GM11168 (cell line): Measurements from ENCODE around the gene TMEM19.
"Not testable (repeated sequence)": the region's sequence is repeated elsewhere in the genome, so short reads cannot be mapped to it uniquely, and the experiment has no call there.

ENCODE experiments used
- in situ Hi-C: fragments of 300-500 bp; cut with MboI; formaldehyde crosslinking; loops from one replicate; pipeline ENCODE4 v1.12.0; 2022; ENCODE audit warnings: low sequenced_read_pairs; ENCODE audit not compliant: unreplicated experiment

The TMEM19 gene

DNA sequence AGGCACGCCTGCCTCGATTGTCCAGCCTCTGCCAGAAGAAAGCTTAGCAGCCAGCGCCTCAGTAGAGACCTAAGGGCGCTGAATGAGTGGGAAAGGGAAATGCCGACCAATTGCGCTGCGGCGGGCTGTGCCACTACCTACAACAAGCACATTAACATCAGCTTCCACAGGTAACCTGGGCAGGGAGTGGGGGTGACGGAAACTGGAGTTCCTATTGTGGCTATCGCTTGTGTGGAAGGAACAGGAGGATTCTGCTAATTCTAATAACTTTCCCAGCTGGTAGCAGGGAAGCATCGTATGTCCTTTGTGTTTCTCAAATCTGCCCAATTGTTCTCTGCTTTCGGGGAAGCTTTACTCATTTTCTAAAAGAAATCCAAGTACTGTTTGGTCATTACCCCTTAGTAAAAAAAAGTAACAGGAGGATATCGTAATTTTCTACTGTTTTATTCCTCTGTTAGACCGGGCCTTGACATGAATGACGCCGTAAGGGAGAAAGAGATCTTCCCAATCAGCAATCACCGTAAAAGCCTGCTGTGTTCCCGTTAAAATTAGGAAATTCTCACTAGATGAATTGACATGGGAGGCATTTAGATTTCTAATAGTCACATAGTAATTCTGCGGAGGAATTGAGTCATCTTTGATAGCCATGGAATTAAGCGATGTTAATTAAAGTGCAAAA is 21.3 kb upstream of the TMEM19 start:
- in situ Hi-C loops: no loop called here

GRCh38 chr12:71665090-71665463 is 20.8 kb upstream of the TMEM19 start:
- in situ Hi-C loops: no loop called here

DNA sequence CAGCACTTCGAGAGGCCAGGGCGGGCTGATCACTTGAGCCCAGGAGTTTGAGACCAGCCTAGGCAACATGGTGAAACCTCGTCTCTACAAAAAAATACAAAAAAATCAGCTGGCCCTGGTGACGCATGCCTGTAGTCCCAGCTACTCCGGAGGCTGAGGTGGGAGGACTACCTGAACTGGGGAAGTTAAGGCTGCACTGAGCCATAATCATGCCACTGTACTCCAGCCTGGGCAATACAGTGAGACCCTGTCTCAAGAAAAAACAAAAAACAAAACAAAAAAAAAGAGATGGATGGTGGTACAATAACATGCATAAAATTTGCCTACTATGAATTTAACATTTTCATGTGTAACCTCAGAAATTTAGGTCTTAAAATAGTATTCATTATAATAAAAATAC is 19.6 kb upstream of the TMEM19 start:
- in situ Hi-C loops: no loop called here

GRCh38 chr12:71671311-71671710 is 14.6 kb upstream of the TMEM19 start:
- in situ Hi-C loops: no loop called here

GRCh38 chr12:71671816-71672215 is 14.1 kb upstream of the TMEM19 start:
- in situ Hi-C loops: no loop called here

GRCh38 chr12:71682466-71682865 is 3.4 kb upstream of the TMEM19 start:
- in situ Hi-C loops: no loop called here

DNA sequence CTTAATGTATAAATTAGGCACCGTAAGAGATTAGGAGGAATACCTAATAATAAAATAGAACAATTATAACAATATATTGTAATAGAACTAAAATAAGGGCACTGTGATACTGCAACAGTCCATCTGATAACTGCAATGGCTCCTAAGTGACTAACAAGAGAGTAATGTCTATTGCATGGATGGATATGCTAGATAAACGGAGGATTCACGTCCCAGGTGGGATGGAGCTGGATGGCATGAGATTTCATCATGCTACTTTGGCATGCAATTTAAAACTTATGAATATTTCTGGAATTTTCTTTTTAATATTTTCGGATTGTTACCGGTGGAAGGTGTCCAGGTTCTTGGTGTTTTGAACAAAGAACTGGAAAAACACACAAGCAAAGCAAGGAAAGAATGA is 2.2 kb upstream of the TMEM19 start:
- in situ Hi-C loops: no loop called here

DNA sequence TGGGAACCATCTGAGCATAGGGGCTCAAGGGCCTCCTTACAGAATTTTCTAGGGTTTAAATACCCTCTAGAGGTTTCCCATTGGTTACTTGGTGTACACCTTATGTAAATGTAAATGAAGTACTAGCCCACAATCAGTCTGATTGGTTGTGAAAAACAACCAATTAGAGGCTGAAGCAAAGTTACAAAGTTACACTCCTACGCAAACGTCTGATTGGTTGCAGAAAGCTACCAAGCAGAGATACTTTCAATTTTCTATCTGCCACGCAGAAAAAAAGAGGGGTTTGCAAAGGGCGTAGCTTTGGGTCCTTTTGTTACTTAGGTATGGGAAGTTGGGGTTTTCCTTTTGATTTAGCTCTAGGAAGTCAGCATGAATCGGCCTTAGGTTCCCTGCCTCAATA is 1.8 kb upstream of the TMEM19 start:
- in situ Hi-C loops: no loop called here

DNA sequence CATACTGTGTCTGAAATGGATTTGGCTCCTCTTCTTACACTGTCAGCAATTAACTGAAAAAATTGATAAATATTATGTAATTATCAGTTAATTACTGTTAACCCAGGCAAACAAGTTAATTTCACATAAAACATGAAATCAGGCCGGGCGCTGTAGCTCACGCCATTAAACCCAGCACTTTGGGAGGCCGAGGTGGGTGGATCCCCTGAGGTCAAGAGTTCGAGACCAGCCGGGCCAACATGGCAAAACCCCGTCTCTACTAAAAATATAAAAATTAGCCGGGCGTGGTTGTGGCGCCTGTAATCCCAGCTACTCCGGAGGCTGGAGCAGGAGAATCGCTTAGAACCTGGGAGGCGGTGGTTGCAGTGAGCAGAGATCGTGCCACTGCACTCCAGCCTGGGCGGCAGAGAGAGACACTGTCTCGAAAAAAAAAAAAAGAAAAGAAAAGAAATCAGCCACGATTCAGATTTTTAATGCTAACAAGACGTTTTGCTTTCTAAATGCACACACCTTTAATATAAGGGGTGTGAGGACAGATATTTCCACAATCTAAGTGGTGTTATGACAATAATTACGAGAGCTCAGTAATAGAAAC is 473 bp upstream of the TMEM19 start:
- in situ Hi-C loops: no loop called here

GRCh38 chr12:71686658-71687025 is 760 bp downstream of the TMEM19 start:
- in situ Hi-C loops: no loop called here

DNA sequence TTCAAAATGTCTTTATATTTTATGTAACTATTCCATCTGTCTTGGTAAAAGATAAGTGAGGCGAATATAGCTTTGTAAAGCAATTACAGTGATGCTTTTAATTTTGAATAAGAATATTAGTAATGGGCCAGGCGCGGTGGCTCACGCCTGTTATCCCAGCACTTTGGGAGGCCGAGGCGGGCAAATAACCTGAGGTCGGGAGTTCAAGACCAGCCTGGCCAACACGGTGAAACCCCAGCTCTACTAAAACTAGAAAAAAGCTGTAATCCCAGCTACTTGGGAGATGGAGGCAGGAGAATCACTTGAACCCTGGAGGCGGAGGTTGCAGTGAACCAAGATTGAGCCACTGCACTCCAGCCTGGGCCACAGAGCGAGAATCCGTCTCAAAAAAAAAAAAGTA is 1.3 kb downstream of the TMEM19 start:
- in situ Hi-C loops: not testable (repeated sequence)

DNA sequence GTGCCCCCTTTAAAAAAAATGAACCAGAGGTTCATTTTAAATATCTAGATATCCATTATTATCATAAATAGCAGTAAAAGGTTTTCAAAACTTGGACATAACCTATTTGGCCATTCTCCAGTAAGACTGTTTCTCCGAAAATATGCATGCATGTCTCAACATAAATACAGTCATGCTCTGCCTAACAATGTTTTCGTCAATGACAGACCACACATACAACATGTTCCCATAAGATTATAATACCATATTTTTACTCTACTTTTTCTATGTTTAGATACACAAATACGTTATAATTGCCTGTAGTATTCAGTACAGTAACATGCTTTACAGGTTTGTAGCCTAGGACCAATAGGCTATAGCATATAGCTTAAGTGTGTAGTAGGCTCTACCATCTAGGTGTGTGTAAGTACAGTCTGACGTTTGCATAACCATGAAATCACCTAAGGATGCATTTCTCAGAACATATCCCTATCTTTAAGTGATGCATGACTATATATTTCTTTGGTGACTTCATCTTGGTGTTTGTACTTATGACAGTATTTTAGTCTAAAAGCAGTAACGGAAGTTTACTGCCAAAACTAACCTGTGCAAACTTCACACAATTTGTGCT is 3.2 kb downstream of the TMEM19 start:
- in situ Hi-C loops: no loop called here

- in situ Hi-C loops: no loop called here
Observed at GRCh38 chr12:71691504-71692129, 5.7 kb downstream of the TMEM19 start.

DNA sequence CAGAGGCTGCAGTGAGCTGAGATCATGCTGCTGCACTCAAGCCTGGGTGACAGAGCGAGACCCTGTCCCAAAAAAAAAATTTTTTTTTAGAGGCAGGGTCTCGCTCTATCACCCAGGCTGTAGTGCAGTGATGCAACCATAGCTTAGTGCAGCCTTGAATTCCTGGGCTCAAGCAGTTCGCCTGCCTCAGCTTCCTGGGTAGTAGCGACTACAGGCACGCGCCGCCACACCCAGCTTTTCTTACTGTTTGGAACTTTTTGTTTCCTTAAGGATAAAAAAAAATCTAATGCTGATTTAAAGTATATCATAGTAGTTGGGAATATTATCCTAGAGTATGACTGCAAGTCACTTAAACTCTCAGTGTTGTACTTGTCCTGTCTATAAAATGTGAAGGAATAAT is 7.2 kb downstream of the TMEM19 start:
- in situ Hi-C loops: no loop called here

DNA sequence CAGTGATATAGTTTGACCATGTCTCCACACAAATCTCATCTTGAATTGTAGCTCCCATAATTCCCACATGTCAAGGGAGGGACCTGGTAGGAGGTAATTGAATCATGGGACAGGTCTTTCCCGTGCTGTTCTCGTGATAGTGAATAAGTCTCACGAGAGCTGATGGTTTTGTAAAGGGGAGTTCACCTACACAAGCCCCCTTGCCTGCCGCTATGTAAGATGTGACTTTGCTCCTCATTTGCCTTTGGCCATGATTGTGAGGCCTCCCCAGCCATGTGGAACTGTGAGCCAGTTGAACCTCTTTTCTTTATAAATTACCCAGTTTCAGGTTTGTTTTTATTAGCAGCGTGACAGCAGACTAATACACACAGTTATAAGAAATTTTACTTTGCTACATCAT is 7.8 kb downstream of the TMEM19 start:
- in situ Hi-C loops: not testable (repeated sequence)

DNA sequence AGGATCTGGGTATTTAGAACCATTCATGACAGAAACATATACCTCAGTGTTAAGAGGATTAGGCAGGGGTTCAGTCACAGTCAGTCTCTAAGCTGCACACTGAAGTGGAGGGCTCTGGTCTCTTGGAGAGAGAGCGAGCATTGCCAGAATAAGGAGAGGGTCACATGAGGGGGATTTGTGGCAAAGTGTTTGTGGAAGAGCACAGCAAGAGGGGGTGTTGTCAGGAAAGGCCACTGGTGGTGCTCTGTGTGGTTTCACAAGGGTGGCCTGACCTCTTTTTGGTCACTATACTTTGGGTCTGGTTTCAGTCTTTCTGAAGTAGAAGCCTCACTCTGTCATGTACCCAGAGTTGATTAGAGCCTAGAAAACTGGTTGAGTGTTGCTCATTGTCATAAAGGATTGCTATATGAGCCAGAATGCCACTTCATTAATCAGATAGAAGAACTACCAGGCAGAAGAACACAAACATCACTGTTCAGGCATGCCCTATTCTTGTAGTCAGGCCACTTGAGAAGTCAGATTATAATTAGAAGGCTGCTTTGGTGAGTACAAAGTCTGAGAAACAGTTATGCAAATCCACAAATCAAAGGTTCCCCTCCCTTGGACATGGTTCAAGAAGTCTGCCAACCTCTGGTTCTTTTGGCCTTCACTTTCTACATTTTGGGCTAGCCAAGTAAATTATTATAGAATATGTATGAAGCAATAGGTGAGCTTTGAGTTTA is 8.4 kb downstream of the TMEM19 start:
- in situ Hi-C loops: no loop called here

DNA sequence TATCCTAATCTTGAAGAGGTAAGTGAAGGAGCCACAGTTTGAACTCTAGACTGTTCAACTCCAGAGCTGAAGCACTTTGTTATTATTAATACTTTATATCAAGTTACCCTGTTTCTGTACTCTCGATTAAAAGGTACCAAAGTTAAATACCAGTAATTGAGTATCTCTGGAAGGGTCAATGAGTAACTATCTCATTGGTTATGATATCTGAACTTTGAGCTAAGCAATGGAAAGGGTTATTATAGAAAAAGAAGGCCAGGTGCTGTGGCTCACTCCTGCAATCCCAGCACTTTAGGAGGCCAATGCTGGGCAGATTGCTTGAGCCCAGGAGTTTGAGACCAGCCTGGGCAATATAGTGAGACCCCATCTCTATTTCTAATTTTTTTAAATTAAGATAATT is 9.9 kb downstream of the TMEM19 start:
- in situ Hi-C loops: no loop called here

DNA sequence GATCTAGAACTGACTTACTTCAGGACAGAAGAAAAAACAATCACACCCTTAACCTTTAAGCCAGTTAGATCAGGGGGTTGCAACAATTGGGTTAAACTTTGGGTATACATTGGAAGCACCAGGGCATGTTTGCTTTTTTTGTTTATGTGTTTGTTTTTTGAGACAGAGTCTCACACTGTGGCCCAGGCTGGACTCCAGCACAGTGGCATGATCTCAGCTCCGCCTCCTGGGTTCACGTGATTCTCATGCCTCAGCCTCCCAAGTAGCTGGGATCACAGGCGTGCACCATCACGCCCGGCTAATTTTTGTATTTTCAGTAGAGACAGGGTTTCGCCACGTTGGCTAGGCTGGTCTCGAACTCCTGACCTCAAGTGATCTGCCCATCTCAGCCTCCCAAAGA is 16.3 kb downstream of the TMEM19 start:
- in situ Hi-C loops: not testable (repeated sequence)

GRCh38 chr12:71702590-71702989 is 16.7 kb downstream of the TMEM19 start:
- in situ Hi-C loops: no loop called here

DNA sequence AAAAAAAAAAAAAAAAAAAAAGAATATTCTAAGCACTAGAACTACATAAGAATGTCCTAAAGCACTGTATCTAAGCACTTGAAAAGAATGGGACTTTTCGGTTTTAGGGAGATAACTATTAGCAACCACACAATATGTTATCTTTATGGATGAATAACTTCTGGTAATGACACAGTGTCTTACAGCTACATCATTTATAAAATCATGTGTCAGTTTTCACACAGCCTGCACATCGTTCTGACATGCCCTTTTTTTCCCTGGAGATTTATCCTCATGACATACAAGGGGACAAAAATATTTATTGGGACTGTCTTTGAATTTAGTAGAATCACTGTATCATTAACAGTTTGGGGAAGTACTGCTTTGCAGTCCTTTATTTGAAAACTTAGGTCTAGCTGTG is 17.3 kb downstream of the TMEM19 start:
- in situ Hi-C loops: no loop called here

- in situ Hi-C loops: no loop called here
Observed at GRCh38 chr12:71704920-71705319, 19.0 kb downstream of the TMEM19 start.
